ENCODE data around the gene AGTR1.
"Not testable (repeated sequence)": the region's sequence is repeated elsewhere in the genome, so short reads cannot be mapped to it uniquely, and the experiment has no call there.

AGTR1 gene

DNA sequence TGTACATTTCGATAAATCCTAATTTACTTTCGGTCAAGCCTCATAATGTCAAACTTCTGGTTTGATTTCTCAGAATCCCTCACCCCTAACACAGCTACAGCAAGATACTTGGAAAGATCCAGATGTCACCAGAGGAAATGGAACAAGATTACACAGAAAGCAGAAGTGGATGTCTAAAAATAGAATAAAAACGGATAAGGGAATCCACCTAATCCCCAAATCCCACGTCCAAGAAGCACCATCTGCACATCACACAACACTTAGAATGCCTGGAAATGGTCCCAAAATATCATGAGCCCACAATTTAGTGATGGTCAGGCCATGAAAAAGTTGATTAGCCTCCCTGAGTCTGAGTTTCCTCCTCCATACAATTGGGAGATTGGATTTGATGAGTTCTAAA, 61.7 kb downstream of the AGTR1 start:
- no peak for DNase-seq

DNA sequence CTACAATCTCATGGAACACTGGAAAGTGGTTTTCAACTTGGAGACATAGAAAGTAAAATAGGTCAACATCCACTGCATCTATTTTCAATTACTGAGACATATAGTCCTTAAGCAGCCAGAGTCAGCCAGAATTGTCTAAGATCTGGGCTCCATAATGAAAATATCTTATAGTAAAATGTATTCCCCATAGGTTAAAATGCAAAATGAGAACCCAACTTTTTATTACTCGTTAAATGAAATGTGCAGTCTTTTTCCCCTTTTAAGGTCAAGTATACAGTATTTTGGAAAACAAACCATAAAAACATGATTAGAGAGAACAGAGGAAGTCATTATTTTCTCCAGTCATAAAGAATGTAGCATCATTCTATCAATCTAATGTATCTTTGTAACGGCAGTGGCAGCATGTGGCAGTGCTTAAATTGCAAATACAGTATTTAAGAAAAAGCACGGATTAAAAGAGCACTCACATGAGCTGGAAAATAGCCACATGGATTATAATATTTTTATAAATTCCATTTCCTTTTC, 65.5 kb downstream of the AGTR1 start:
- no peak for DNase-seq

- no peak for DNase-seq
Measured at GRCh38 chr3:148763986-148764935, 66.6 kb downstream of the AGTR1 start.

DNA sequence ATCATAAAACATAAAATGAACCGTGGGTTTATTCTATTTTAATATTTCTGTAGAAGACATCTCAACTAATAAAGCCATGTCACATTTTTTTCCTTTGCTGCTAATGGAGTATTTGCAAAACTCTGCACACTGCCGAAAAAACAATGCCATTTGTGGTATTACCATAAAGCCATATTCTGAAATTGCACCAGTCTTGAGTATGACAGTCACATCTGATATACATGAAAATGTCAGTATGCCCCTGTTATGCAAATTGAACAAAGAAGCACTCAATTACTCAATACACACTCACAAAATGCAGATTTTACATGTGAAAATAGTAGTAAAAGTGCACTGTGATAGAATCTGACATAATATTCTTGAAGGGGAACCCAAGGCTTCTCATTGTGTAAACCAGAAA, 74.7 kb downstream of the AGTR1 start:
- DNase-seq: no peak

- DNase-seq: no peak
Measured at GRCh38 chr3:148772835-148773234, 75.1 kb downstream of the AGTR1 start.

DNA sequence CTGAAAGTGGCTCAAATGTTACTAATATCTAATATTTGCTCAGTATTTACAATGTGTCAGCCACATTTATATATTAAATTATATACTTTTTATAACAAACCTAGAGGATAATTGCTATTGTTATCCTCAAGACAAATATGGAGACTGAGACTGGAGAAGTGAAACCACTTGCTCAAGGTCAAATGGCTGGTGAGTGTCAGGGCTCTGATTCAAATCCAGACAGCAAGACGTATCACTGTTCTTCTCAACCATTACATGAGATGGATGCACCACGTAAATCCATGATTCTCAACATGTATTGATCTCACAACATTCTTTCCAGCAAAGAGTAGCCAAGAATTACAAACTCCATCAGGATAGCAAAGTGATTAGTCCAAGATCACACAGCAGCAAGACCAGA, 76.1 kb downstream of the AGTR1 start:
- DNase-seq: no peak

DNA sequence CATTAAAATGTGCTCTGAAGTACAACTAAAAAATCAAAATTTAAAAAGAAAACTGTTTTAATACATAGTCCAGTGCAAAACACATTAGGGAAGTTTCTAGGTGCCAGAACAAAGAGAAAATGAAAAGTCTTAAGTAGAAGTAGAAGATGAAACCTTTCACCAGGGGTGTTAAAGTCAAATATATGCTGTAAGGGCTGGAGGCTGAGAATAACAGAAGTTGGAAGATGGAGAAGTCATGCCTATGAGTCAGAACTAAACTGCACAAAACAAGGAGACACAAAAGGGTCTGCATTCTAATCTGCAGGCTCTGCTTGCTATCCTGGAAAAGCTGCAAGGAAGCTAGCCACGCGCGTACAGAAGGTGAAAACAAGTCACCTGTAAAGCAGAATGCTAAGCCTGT, 81.2 kb downstream of the AGTR1 start:
- DNase-seq: no peak

- not testable (repeated sequence) for DNase-seq
Measured at GRCh38 chr3:148785026-148785425, 87.3 kb downstream of the AGTR1 start.

GRCh38 chr3:148786159-148786558, 88.5 kb downstream of the AGTR1 start:
- not testable (repeated sequence) for DNase-seq

DNA sequence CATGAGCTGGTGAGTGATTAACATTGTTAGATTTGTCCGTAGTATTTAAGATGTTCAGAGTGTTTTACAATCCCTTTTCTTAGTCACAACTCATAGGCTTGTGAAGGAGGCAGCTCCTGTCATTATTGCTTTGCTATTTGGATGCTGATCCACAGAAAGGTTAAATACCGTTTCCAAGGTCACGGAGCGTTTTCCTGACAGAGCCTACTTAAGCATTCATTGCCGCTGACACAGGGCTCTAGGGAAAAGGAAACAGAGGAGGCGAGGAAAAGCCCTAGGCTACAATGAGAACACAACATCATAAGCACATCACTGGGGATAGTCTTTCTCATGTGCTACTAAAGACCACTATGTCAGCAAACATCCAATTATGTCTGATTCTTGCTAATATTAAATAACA, 91.4 kb downstream of the AGTR1 start:
- DNase-seq: no peak

DNA sequence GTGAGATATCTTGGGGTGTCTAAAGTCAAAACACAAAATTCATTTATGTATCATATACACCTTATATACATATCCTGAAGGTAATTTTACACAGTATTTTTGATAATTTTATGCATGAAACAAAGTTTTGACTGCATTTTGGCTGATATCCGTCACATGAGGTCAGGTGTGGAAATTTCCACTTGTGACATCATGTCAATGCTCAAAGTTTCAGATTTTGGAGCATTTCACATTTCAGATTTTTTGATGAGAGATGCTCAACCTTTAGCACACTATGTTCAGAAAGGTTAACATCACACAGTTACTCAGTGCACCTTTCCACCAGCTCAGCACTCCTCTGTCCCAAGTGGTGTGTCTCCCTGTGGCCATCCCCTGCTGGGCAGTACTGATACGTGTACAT, 92.2 kb downstream of the AGTR1 start:
- DNase-seq: no peak

DNA sequence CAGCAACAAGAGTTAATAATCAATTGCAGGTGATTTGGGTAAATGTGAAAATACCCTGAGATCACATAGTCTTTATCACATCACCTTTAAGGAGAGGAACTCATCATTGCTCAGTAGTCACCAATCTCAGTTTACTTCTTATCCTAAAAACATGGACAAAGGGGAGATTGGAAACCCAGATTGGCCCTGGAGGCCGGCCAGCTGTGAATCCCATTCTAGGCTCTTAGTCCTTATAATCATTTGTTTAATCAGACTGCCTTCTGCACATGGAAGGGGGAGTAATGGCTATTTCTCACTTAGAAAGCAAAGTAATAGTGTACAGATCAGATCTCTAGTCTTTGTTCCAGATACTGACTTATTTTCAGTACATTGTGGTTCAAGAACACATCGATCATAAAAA, 92.7 kb downstream of the AGTR1 start:
- DNase-seq: no peak

DNA sequence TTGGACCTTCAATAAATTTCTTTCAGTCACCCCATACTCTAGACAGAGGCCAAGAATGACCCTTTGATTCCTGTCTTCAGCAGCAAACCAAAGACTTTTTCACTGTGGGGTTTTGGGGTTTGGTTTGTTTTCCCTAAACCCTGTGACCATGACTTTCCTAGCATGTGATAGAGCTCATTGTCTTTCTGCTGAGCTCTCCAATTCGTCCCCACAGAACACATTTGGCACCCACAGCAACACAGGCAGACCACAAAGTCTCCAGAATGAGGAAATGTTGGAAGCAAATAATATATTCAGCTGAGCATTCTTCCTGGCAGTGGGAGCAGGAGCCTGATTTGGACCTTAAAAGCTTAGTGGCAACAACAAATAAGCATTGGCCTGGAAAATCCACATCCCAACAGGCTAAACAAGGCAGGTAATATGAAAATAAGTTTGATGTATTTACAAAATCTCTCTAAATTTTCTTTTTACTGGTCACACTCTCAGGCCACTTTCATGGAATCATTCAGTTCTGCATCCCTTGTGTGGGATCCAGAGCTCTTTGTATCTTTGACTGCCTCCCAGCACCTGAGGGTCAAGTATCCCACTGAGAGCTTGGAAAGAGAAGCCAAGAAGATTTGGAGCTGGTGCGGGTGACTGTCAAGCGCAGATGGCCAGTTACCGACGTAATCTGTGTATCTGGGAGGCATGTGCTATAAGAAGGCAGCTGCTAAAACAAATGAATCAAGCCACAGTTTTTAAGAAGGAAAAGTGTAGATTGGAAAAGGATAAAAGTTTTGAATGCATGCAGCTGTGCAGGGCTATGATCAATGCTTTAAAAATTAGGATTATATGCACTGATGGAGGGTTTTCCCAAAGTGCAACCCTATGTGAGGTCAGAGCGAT, 93.4 kb downstream of the AGTR1 start:
- peak; percentile 81 for DNase-seq

DNA sequence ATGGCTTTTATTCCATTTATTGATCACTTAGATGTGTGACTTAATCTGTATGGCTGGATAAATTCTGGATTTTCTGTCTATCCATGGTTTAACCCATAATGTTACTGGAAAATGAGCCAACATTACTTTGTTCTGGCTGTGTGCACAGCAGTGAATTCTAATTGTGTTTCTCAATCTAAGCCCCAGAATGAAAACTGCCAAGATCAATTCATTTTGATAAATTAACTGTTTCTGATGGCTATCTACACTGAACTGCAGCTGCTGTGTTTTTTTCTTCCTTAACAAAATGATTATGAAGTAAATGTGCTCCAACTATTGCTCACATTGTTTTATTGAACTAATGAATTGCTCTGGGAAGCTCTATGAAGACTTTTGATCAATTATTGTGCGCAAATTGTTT, 94.2 kb downstream of the AGTR1 start:
- no peak for DNase-seq

- no peak for DNase-seq
Measured at GRCh38 chr3:148792516-148792915, 94.8 kb downstream of the AGTR1 start.
